Thyroid gland (tissue), 4 donors: ENCODE results near the gene PHAX.

Experiments
- CTCF ChIP-seq, 6 experiments: fragments of 200-600 bp in 3 of 6; fragments of 450-650 bp in 3 of 6; sonication (generic) in 3 of 6; IDR thresholded peaks; one replicate each; pipeline ENCODE4 v1.5.1; 2016 to 2019; ENCODE audit warnings: antibody characterized with exemption in 6 of 6, mild to moderate bottlenecking in 2 of 6, inconsistent platforms in 1 of 6, moderate library complexity in 1 of 6
- POLR2A ChIP-seq, 2 donors: fragments of 450-650 bp; IDR thresholded peaks; one replicate each; pipeline ENCODE4 v1.6.1; 2017; ENCODE audit warnings: antibody characterized with exemption in 2 of 2, mild to moderate bottlenecking in 2 of 2, moderate library complexity in 1 of 2

DNA sequence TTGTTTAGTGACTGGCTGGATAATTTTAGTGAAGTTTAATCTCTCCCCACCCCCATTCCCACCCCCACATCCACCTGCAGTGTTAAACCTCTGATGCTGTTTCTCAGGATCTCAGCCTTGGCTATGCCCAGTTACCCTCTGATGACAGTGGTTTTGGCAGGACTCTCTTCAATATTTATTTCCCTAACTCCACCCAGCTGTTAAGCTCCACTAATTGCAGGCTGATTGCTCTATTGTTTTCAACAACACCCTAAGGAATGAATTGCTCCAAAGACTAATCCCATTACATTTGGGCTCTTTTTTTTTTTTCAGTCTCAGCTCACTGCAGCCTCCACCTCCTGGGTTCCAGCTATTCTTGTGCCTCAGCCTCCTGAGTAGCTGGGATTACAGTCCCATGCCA is 46.3 kb downstream of the PHAX start:
- TF ChIP-seq CTCF (IDR thresholded peaks at IDR 0.05): no peak
- no peak for TF ChIP-seq POLR2A (IDR thresholded peaks at IDR 0.05)
